Sciatic nerve (tissue), 2 donors: ENCODE measurements around the gene USP13. TPM values are rescaled to one million over a fixed set of nuclear protein-coding genes. Genes with fewer than 3 reads are reported as not detected.

Experiments used
- ATAC-seq: fragments of 200-7000 bp; cut with Tn5 transposase; one replicate; pipeline ENCODE4 v1.9.1; 2020; ENCODE audit warnings: mild to moderate bottlenecking, moderate library complexity
- DNase-seq: peaks from one replicate; pipeline ENCODE4 v3.0.0-alpha.2; 2020; ENCODE audit warnings: low spot score
- intact Hi-C: fragments of 100-400 bp; cut with DNase I; formaldehyde crosslinking; loops from one replicate; pipeline ENCODE4 v1.14.2; 2022
- total RNA-seq: library from RNA; stranded (reverse); fragmentation: NEBNext Ultra II Directional; extraction: Animal tissue kit (Norgen Biotek cat#: 25700); gene quantifications from one replicate; pipeline ENCODE4 v1.2.1, GENCODE V29; 2021
- donor health status: DM: no; HTN: no; CAD: no.
- donor health status: DM: no; HTN: no; CAD: no.

The USP13 gene
- total RNA-seq, 1 donor from 2014 or later = 13.8 TPM

GRCh38 chr3:179819379-179819778, 166.5 kb downstream of the USP13 start:
- intact Hi-C loops = no loop called here
- ATAC-seq (no peak), DNase-seq (no peak)

GRCh38 chr3:179822296-179822695, 169.5 kb downstream of the USP13 start:
- no peak for DNase-seq
- intact Hi-C loops = no loop called here
- no peak for ATAC-seq

- intact Hi-C loops = no loop called here
- no peak for DNase-seq
- ATAC-seq = no peak
Measured at GRCh38 chr3:179825527-179826246, 172.8 kb downstream of the USP13 start.

DNA sequence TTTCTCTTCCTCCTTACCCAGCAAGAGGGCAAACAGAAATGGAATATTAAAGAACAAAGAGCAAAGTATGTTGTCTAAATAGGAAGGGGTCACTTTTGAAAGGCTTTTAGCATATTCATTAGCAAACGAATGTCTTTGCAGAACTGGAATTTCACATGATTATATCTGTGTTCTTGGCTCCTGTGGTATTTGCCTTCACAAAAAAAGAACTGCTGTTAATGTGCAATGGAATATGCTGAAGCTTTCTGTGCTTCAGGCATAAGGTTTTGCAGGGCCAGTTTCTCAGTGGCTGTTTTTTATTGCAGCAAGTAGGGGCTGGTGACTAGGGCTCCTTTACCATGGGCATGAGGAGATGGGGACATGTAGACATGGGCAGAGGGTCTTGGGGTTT, 173.4 kb downstream of the USP13 start:
- ATAC-seq (no peak), DNase-seq (no peak)
- intact Hi-C loops = no loop called here

DNA sequence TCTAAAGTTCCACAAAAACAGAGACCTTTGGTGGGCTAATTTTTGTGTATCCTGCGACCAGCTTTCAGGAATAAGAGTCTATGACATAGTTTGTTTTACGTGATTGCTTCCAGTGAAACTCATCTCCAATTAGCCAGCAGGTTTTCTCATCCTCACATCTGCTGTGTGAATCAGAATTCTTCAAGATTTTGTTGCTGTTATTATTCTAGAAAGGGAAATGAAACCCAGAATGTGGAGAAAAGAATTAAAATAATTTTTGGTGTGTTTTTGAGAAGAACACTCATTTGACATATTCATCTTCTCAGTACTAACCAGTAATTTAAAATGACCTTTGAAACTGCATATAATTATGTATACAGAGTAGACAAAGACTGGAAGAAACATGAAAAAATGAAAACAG, 175.9 kb downstream of the USP13 start:
- DNase-seq (no peak), ATAC-seq (no peak)
- intact Hi-C loops = no loop called here

DNA sequence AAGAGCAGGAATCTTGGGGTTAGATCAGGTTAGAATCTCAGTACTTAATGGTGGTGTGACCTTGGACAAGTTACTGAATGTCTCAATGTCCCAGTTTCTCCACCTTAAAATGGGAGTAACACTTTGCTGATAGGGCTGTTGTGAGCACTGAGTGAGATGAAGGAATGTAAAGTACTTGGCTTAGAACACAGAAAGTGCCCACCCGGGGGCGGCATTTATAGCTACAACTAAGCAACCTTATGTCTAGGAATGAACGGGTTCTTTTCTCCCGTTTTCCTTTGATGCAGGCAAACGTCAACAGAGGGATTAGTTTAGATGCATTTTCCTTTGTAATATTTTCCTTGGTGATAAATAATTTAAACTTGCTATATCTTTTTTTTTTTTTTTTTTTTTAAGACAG, 176.6 kb downstream of the USP13 start:
- ATAC-seq = no peak
- DNase-seq = no peak
- intact Hi-C loops = no loop called here

DNA sequence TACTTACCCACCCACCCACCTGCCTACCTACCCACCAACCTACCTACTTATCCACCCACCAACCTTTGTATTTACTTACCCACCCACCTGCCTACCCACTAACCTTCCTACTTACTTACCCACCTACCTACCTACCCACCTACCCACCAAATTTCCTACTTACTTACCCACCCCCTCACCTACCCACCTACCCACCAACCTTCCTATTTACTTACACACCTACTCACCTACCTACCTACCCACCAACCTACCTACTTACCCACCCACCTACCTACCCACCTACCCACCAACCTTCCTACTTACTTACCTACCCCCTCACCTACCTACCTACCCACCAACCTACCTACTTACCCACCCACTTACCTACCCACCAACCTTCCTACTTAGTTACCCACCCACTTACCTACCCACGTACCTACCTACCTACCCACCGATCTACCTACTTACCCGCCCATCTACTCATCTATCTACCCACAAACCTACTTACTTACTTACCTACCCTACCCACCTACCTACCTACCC, 179.6 kb downstream of the USP13 start:
- DNase-seq (no peak), ATAC-seq (peak; percentile 14)
- intact Hi-C loops = no loop called here

DNA sequence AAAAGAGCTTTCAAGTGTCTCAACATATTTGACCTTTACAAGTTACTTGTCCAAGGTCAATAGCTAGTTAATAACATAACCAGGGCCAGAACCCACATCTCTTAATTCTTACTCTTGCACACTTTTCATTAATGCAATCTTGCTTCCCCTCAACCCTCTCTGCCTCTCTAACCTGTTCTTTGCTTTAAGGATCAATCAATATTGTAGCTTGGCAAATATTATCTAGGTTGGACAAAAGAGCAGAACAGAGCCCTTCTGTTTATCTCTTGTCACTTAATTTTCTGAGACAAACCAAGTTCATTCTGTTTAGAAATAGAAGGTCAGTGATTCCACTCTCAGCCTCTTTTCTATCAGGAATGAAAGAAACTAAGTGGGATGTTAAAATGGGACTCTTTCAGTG, 180.5 kb downstream of the USP13 start:
- no peak for ATAC-seq
- DNase-seq = no peak
- intact Hi-C loops = no loop called here

DNA sequence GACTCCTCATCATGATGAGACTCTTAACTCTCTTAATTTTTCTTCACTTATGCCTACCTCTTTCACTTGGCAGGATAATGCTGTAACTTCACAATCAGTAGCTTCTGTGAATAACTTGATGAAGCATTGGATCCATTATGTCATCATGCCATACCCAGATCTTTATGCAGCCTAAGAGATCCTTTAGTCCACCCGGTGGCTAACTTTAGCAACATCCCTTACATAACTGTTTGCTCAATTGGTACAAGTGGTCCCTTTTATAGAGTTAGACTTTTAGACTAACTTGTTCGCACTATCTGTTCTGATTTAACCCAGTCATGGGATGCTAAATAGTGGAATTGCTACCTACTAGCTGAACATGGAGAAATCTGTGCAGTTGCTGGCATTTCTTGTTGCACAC, 184.5 kb downstream of the USP13 start:
- ATAC-seq = no peak

More for the DNA sequence above, 184.5 kb downstream of the USP13 start:
- no peak for DNase-seq
- intact Hi-C loops = no loop called here

Other genes starting within 250 kb of the USP13 start
- 67.3 TPM for gene GNB4, start 201.6 kb upstream of the USP13 start, total RNA-seq
- gene ACTL6A, start 90.1 kb upstream of the USP13 start, total RNA-seq = 39.7 TPM
- 20.7 TPM for gene MRPL47, start 48.4 kb upstream of the USP13 start, total RNA-seq
- gene NDUFB5, start 48.2 kb upstream of the USP13 start, total RNA-seq = 61.8 TPM